Measurements from ENCODE around the gene ATP12A.

Gene ATP12A

GRCh38 chr13:24680258-24680920 lies at the start of gene ATP12A:
ATP12A (plus strand) TSS chr13:24680408; CDS start chr13:24680744, 336 bp downstream.
- H3K4me1 Mint-ChIP-seq (ENCODE audit: low read depth): peaks cover 31% of the 10 kb centered on the region
- H3K4me3 Mint-ChIP-seq: peak within 1 kb of the TSS; percentile 64
- peak; percentile 62 for DNase-seq
- H3K9me3 Mint-ChIP-seq: no peaks in the 10 kb centered on the region
- no peak within 1 kb of the TSS for H3K27ac Mint-ChIP-seq
- H3K27me3 Mint-ChIP-seq: peaks cover 48% of the 10 kb centered on the region
- no peaks in the 10 kb centered on the region for H3K36me3 Mint-ChIP-seq (ENCODE audit: low read depth)

DNA sequence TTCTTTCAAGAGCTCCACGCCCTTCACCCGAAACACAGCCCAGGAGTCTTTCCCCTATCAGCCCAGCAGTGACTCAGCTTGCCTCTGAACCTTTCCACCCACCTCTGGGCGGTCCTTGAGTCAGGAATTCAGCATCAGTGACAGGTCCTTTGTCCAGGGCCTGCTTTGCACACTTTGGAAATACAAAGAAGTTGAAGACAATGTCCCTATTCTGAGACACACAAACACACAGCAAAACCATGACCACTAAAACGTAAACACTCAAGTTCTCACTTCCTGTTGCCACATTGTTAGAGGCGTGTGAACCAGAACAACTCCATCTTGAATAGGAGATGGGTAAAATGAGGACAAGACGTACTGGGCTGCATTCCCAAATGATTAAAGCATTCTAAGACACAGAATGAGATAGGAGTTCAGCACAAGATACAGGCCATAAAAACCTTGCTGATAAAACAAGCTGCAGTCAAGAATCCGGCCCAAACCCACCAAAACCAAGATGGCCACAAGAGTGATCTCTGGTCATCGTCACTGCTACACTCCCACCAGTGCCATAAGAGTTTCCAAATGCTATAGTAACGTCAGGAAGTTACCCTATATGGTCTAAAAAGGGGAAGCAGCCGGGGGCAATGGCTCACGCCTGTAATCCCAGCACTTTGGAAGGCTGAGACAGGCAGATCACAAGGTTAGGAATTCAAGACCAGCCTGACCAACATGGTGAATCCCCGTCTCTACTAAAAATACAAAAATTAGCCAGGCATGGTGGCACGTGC lies 49.2 kb upstream of the ATP12A start:
- no peak for DNase-seq
- Mint-ChIP-seq H3K4me3 (no peak overlapping the region), H3K9me3 (no peaks in the 10 kb centered on the region), H3K27ac (no peak overlapping the region), H3K36me3 (ENCODE audit: low read depth) (no peaks in the 10 kb centered on the region), H3K4me1 (ENCODE audit: low read depth) (peaks cover 17% of the 10 kb centered on the region), H3K27me3 (no peaks in the 10 kb centered on the region)

DNA sequence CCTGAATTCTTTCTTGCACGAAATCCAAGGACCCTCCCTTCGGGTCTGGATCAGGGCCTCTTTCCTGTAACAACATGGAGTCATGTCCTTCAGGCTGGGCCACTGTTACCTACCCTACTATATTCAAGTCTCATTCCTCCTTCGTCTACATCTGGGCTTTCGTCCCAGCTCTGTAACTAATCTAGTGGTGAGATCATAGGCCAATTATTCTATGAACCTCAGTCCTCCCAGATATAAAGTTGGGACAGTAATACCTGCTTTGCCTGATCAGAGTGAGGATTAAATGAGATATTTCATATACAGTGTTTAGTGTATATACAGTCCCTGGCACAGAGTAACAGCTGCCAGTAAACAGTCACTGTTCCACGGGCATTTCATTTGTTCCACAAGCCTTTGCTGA lies 48.3 kb upstream of the ATP12A start:
- no peak for DNase-seq
- no peak overlapping the region for H3K4me3 Mint-ChIP-seq
- H3K9me3 Mint-ChIP-seq: no peaks in the 10 kb centered on the region
- H3K4me1 Mint-ChIP-seq (ENCODE audit: low read depth): peaks cover 8% of the 10 kb centered on the region
- no peaks in the 10 kb centered on the region for H3K36me3 Mint-ChIP-seq (ENCODE audit: low read depth)
- H3K27me3 Mint-ChIP-seq: no peaks in the 10 kb centered on the region
- no peak overlapping the region for H3K27ac Mint-ChIP-seq

DNA sequence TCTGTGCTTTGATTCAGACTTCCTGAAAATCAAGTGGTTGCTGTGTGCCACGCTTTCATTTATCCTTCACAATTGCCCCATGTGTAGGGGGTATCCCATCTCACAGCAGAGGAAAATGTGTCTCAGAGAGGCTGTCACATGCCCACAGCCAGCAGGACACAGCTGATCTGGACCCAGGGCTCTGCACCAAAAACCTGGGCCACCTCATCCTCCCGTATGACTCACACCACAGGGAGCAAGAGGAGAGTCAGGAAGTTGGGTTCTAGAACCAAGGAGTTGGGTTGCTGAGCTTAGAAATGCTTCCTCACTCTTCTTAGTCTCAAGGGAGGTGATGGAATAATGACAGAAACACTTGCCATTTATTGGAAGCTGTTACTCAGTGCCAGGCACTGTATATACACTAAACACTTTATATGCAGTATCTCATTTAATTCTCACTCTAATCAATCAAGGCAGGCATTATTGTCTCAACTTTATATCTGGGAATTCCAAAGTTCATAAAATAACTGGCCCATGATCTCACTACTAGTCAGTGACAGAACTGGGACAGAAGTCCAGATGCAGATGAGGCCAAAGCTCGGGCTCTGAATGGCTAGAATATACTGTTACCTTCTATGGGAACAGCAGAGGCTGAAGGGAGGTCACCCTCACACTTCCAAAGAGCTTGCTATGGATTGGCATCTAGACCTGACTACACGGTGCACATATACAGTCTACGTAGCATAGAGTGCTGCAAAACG lies 47.7 kb upstream of the ATP12A start:
- H3K36me3 Mint-ChIP-seq (ENCODE audit: low read depth): no peaks in the 10 kb centered on the region
- no peaks in the 10 kb centered on the region for H3K9me3 Mint-ChIP-seq
- no peak for DNase-seq
- no peak overlapping the region for H3K4me3 Mint-ChIP-seq
- H3K4me1 Mint-ChIP-seq (ENCODE audit: low read depth): peaks cover 7% of the 10 kb centered on the region
- no peak overlapping the region for H3K27ac Mint-ChIP-seq
- no peaks in the 10 kb centered on the region for H3K27me3 Mint-ChIP-seq

GRCh38 chr13:24636776-24637175 lies 43.4 kb upstream of the ATP12A start:
- Mint-ChIP-seq H3K27ac (no peak overlapping the region), H3K4me1 (ENCODE audit: low read depth) (peaks cover under 1% of the 10 kb centered on the region), H3K9me3 (no peaks in the 10 kb centered on the region), H3K36me3 (ENCODE audit: low read depth) (no peaks in the 10 kb centered on the region), H3K4me3 (no peak overlapping the region), H3K27me3 (no peaks in the 10 kb centered on the region)
- no peak for DNase-seq

DNA sequence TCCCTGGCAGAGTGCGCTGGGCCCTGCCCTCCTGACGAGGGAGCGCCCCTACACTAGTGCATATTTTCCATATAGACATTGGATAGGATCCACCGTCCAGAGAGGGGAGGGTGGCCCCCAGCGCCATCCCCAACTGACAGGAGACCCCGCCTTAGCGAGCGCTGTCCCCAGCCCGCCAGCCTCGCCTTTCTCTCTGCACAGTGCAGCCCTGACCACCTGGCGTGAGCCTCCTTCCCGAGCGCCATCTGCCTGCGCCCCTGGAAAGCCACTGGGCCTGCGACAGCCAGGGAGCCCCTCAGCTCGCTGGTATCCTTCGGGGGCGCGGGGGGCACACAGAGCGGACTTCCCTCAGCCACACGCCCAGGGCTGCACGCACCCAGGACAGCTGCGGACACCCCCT lies 42.1 kb upstream of the ATP12A start:
- Mint-ChIP-seq H3K27me3 (no peaks in the 10 kb centered on the region), H3K27ac (no peak overlapping the region), H3K36me3 (ENCODE audit: low read depth) (no peaks in the 10 kb centered on the region), H3K4me1 (ENCODE audit: low read depth) (peaks cover 1% of the 10 kb centered on the region), H3K9me3 (no peaks in the 10 kb centered on the region), H3K4me3 (no peak overlapping the region)
- DNase-seq: no peak

- Mint-ChIP-seq H3K27me3 (no peaks in the 10 kb centered on the region), H3K27ac (no peak overlapping the region), H3K9me3 (no peaks in the 10 kb centered on the region), H3K36me3 (ENCODE audit: low read depth) (no peaks in the 10 kb centered on the region), H3K4me3 (no peak overlapping the region), H3K4me1 (ENCODE audit: low read depth) (peaks cover 1% of the 10 kb centered on the region)
- no peak for DNase-seq
Measured at GRCh38 chr13:24640752-24641151, 39.5 kb upstream of the ATP12A start.

- peaks cover 1% of the 10 kb centered on the region for H3K4me1 Mint-ChIP-seq (ENCODE audit: low read depth)
- H3K36me3 Mint-ChIP-seq (ENCODE audit: low read depth): no peaks in the 10 kb centered on the region
- no peak overlapping the region for H3K4me3 Mint-ChIP-seq
- no peak for DNase-seq
- no peak overlapping the region for H3K27ac Mint-ChIP-seq
- no peaks in the 10 kb centered on the region for H3K9me3 Mint-ChIP-seq
- H3K27me3 Mint-ChIP-seq: no peaks in the 10 kb centered on the region
Measured at GRCh38 chr13:24642219-24642618, 38.0 kb upstream of the ATP12A start.

DNA sequence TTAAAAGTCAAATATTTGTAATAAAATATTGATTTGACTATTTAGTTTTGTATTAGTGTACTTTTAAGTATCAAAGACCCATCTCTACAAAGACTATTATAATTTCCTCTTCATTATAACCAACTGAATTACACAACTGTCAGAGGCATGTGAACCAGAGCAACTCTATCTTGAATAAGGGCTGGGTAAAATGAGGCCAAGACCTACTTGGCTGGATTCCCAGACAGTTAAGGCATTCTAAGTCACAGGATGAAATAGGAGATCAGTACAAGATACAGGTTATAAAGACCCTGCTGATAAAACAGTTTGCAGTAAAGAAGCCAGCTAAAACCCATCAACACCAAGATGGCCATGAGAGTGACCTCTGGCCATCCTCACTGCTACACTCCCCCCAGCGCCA lies 36.2 kb upstream of the ATP12A start:
- H3K4me1 Mint-ChIP-seq (ENCODE audit: low read depth): peaks cover 3% of the 10 kb centered on the region
- no peak for DNase-seq
- no peaks in the 10 kb centered on the region for H3K36me3 Mint-ChIP-seq (ENCODE audit: low read depth)
- H3K27me3 Mint-ChIP-seq: no peaks in the 10 kb centered on the region
- no peak overlapping the region for H3K4me3 Mint-ChIP-seq
- H3K9me3 Mint-ChIP-seq: no peaks in the 10 kb centered on the region
- H3K27ac Mint-ChIP-seq: no peak overlapping the region

GRCh38 chr13:24648271-24648670 lies 31.9 kb upstream of the ATP12A start:
- no peak overlapping the region for H3K4me3 Mint-ChIP-seq
- H3K27me3 Mint-ChIP-seq: peaks cover 14% of the 10 kb centered on the region
- no peaks in the 10 kb centered on the region for H3K9me3 Mint-ChIP-seq
- no peak overlapping the region for H3K27ac Mint-ChIP-seq
- peaks cover 10% of the 10 kb centered on the region for H3K4me1 Mint-ChIP-seq (ENCODE audit: low read depth)
- H3K36me3 Mint-ChIP-seq (ENCODE audit: low read depth): no peaks in the 10 kb centered on the region
- no peak for DNase-seq

GRCh38 chr13:24648983-24649687 lies 31.1 kb upstream of the ATP12A start:
- no peaks in the 10 kb centered on the region for H3K36me3 Mint-ChIP-seq (ENCODE audit: low read depth)
- H3K27ac Mint-ChIP-seq: peak overlapping the region; percentile 66
- peaks cover 15% of the 10 kb centered on the region for H3K27me3 Mint-ChIP-seq
- DNase-seq: no peak
- H3K9me3 Mint-ChIP-seq: no peaks in the 10 kb centered on the region
- H3K4me3 Mint-ChIP-seq: peak overlapping the region; percentile 30
- H3K4me1 Mint-ChIP-seq (ENCODE audit: low read depth): peaks cover 10% of the 10 kb centered on the region

DNA sequence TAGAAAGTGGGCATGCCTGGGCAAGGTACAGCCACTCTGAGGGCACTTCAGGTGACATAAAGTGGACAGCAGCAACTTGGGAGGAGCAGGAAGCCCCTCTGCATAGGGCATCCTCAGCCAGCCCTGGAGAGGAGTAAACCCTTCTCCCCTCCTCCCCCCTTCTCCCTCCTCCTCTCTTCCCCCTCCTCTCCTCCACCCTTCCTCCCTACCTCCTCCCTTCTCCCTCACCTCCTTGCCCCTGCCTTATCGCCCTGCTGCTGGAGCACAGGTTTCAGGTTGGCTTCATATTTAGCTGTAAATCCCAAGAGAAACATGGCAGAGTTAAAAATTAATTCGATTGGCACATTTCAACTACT lies 30.5 kb upstream of the ATP12A start:
- H3K4me1 Mint-ChIP-seq (ENCODE audit: low read depth): peaks cover 10% of the 10 kb centered on the region
- DNase-seq: no peak
- H3K36me3 Mint-ChIP-seq (ENCODE audit: low read depth): no peaks in the 10 kb centered on the region
- peaks cover 15% of the 10 kb centered on the region for H3K27me3 Mint-ChIP-seq
- H3K4me3 Mint-ChIP-seq: no peak overlapping the region
- no peaks in the 10 kb centered on the region for H3K9me3 Mint-ChIP-seq
- no peak overlapping the region for H3K27ac Mint-ChIP-seq

- no peak for DNase-seq
- Mint-ChIP-seq H3K4me3 (no peak overlapping the region), H3K9me3 (no peaks in the 10 kb centered on the region), H3K27ac (no peak overlapping the region), H3K27me3 (peaks cover 15% of the 10 kb centered on the region), H3K36me3 (ENCODE audit: low read depth) (no peaks in the 10 kb centered on the region), H3K4me1 (ENCODE audit: low read depth) (peaks cover 10% of the 10 kb centered on the region)
Measured at GRCh38 chr13:24650161-24650560, 30.0 kb upstream of the ATP12A start.

DNA sequence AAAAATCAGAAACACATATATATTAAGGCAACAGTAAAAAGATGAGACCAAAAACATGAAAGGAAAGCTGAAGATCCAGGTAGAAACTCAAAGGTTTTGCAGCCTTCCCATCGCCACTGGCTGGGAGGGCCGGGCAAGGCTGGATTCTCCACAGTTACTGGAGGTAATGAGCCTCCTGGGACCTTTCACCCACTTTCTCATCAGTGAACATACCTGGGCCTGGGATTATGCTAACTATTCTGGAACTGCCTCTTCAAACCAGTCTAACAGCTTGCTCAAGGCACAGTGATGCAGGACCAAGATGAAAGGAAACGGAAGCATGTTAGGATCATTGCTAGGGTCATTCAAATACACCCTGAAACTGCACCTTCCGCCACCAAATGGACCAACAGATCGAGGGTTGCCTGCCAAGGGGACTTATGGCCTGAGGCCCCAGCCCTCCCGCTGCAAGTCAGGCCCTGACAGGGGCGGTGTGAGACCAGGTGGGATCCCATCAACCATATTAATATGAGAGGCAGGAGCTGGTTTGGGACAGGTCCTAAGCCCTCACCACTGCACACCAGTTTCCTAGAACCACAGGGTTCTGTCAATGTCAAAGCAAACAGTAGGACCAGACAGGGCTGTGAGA lies 28.4 kb upstream of the ATP12A start:
- Mint-ChIP-seq H3K4me3 (no peak overlapping the region), H3K4me1 (ENCODE audit: low read depth) (peaks cover 10% of the 10 kb centered on the region), H3K27me3 (peaks cover 15% of the 10 kb centered on the region), H3K9me3 (no peaks in the 10 kb centered on the region), H3K36me3 (ENCODE audit: low read depth) (no peaks in the 10 kb centered on the region), H3K27ac (no peak overlapping the region)
- no peak for DNase-seq
